ENCODE measurements around the gene TBC1D24.
"Not testable (repeated sequence)": the region's sequence is repeated elsewhere in the genome, so short reads cannot be mapped to it uniquely, and the experiment has no call there.

Gene TBC1D24

GRCh38 chr16:2472488-2472864 is 2.5 kb upstream of the TBC1D24 start:
- H3K36me3 ChIP-seq: no peaks in the 10 kb centered on the region; the same call in 1 of the 2 replicates
- peak overlapping the region; percentile 99 for H3K4me2 ChIP-seq
- no peaks in the 10 kb centered on the region for H3K27me3 ChIP-seq
- peak overlapping the region; percentile 98; the same call in 1 of the 2 replicates for H3K9ac ChIP-seq
- H3K4me1 ChIP-seq: peaks cover 76% of the 10 kb centered on the region
- peak overlapping the region; percentile 94; the same call in 1 of the 2 replicates for H3K27ac ChIP-seq
- TF ChIP-seq Cebpa-rat (IDR thresholded peaks at IDR 0.05): no peak
- peak overlapping the region; percentile 98; the same call in 1 of the 2 replicates for H3K4me3 ChIP-seq
- H3K9me3 ChIP-seq: no peaks in the 10 kb centered on the region
- H4K20me1 ChIP-seq: peaks cover 35% of the 10 kb centered on the region

GRCh38 chr16:2472885-2473445 is 2.0 kb upstream of the TBC1D24 start:
- H3K4me1 ChIP-seq: peaks cover 76% of the 10 kb centered on the region
- H3K4me3 ChIP-seq: peak overlapping the region; percentile 98
- H3K9ac ChIP-seq: peak overlapping the region; percentile 98

GRCh38 chr16:2473446-2473926 is 1.4 kb upstream of the TBC1D24 start:
- Histone ChIP-seq H3K4me1 (peaks cover 75% of the 10 kb centered on the region), H3K9me3 (no peaks in the 10 kb centered on the region), H3K36me3 (peaks cover 9% of the 10 kb centered on the region), H3K4me3 (peak overlapping the region; percentile 98), H3K27me3 (no peaks in the 10 kb centered on the region), H3K9ac (peak overlapping the region; percentile 98), H3K4me2 (peak overlapping the region; percentile 99), H4K20me1 (peaks cover 45% of the 10 kb centered on the region), H3K27ac (peak overlapping the region; percentile 99)
- no peak for TF ChIP-seq Cebpa-rat (IDR thresholded peaks at IDR 0.05)

More at GRCh38 chr16:2472885-2473445, 2.0 kb upstream of the TBC1D24 start:
- no peaks in the 10 kb centered on the region for H3K27me3 ChIP-seq
- peak overlapping the region; percentile 99 for H3K27ac ChIP-seq
- H3K4me2 ChIP-seq: peak overlapping the region; percentile 99
- H3K9me3 ChIP-seq: no peaks in the 10 kb centered on the region
- no peak for TF ChIP-seq Cebpa-rat (IDR thresholded peaks at IDR 0.05)
- H3K36me3 ChIP-seq: peaks cover 4% of the 10 kb centered on the region; the same call in 1 of the 2 replicates
- H4K20me1 ChIP-seq: peaks cover 40% of the 10 kb centered on the region

GRCh38 chr16:2473999-2474876 is 689 bp upstream of the TBC1D24 start:
- H3K4me1 ChIP-seq: peaks cover 71% of the 10 kb centered on the region

GRCh38 chr16:2475413-2476344 is 752 bp downstream of the TBC1D24 start:
- Histone ChIP-seq H3K36me3 (peaks cover 31% of the 10 kb centered on the region), H3K4me1 (peaks cover 63% of the 10 kb centered on the region), H3K9me3 (no peaks in the 10 kb centered on the region), H3K27ac (peak overlapping the region; percentile 99), H3K9ac (peak overlapping the region; percentile 98), H3K4me3 (peak overlapping the region; percentile 98), H3K27me3 (no peaks in the 10 kb centered on the region), H3K4me2 (peak overlapping the region; percentile 99), H4K20me1 (peaks cover 67% of the 10 kb centered on the region)
- no peak for TF ChIP-seq Cebpa-rat (IDR thresholded peaks at IDR 0.05)

More at GRCh38 chr16:2473999-2474876, 689 bp upstream of the TBC1D24 start:
- no peak for TF ChIP-seq Cebpa-rat (IDR thresholded peaks at IDR 0.05)
- peaks cover 53% of the 10 kb centered on the region for H4K20me1 ChIP-seq
- peak overlapping the region; percentile 98 for H3K9ac ChIP-seq
- peak overlapping the region; percentile 98 for H3K4me3 ChIP-seq
- peak overlapping the region; percentile 99 for H3K27ac ChIP-seq
- no peaks in the 10 kb centered on the region for H3K27me3 ChIP-seq
- H3K36me3 ChIP-seq: peaks cover 16% of the 10 kb centered on the region
- H3K4me2 ChIP-seq: peak overlapping the region; percentile 99
- no peaks in the 10 kb centered on the region for H3K9me3 ChIP-seq

- H3K36me3 ChIP-seq: peaks cover 37% of the 10 kb centered on the region
- peaks cover 74% of the 10 kb centered on the region for H4K20me1 ChIP-seq
- H3K4me1 ChIP-seq: peaks cover 65% of the 10 kb centered on the region
These were observed 1.4 kb downstream of the TBC1D24 start for GRCh38 chr16:2476345-2476720.

GRCh38 chr16:2476741-2477140 is 1.8 kb downstream of the TBC1D24 start:
- Histone ChIP-seq H3K27me3 (no peaks in the 10 kb centered on the region), H3K36me3 (peaks cover 41% of the 10 kb centered on the region), H3K4me3 (peak overlapping the region; percentile 98; the same call in 1 of the 2 replicates), H3K9ac (no peak overlapping the region; the same call in 1 of the 2 replicates), H3K9me3 (no peaks in the 10 kb centered on the region), H3K4me1 (peaks cover 65% of the 10 kb centered on the region), H4K20me1 (peaks cover 78% of the 10 kb centered on the region), H3K27ac (no peak overlapping the region), H3K4me2 (peak overlapping the region; percentile 99)
- no peak for TF ChIP-seq Cebpa-rat (IDR thresholded peaks at IDR 0.05)

More at GRCh38 chr16:2476345-2476720, 1.4 kb downstream of the TBC1D24 start:
- Histone ChIP-seq H3K9me3 (no peaks in the 10 kb centered on the region), H3K27me3 (no peaks in the 10 kb centered on the region), H3K4me3 (peak overlapping the region; percentile 98), H3K9ac (peak overlapping the region; percentile 98), H3K4me2 (peak overlapping the region; percentile 99), H3K27ac (no peak overlapping the region)
- no peak for TF ChIP-seq Cebpa-rat (IDR thresholded peaks at IDR 0.05)

- no peak overlapping the region for H3K4me3 ChIP-seq
- 0 out of 2 replicates have a peak overlapping the region, but pooled peaks have one; percentile 29 for H3K9ac ChIP-seq
- peaks cover 65% of the 10 kb centered on the region for H3K4me1 ChIP-seq
- H4K20me1 ChIP-seq: peaks cover 80% of the 10 kb centered on the region
- peaks cover 42% of the 10 kb centered on the region for H3K36me3 ChIP-seq
- TF ChIP-seq Cebpa-rat (IDR thresholded peaks at IDR 0.05): no peak
- no peaks in the 10 kb centered on the region for H3K9me3 ChIP-seq
- H3K27me3 ChIP-seq: no peaks in the 10 kb centered on the region
- no peak overlapping the region for H3K27ac ChIP-seq
- H3K4me2 ChIP-seq: peak overlapping the region; percentile 99; the same call in 1 of the 2 replicates
These were observed 2.4 kb downstream of the TBC1D24 start for GRCh38 chr16:2477327-2477726.

GRCh38 chr16:2478279-2478678 is 3.4 kb downstream of the TBC1D24 start:
- Histone ChIP-seq H3K27me3 (no peaks in the 10 kb centered on the region), H3K4me1 (peaks cover 65% of the 10 kb centered on the region), H3K4me2 (0 out of 2 replicates have a peak overlapping the region, but pooled peaks have one; percentile 99), H4K20me1 (peaks cover 81% of the 10 kb centered on the region), H3K36me3 (peaks cover 42% of the 10 kb centered on the region), H3K9ac (peak overlapping the region; percentile 29; the same call in 1 of the 2 replicates), H3K27ac (no peak overlapping the region), H3K4me3 (no peak overlapping the region), H3K9me3 (no peaks in the 10 kb centered on the region)
- no peak for TF ChIP-seq Cebpa-rat (IDR thresholded peaks at IDR 0.05)

GRCh38 chr16:2479996-2480395 is 5.1 kb downstream of the TBC1D24 start:
- not testable (repeated sequence) for H3K4me3 ChIP-seq, H3K27me3 ChIP-seq, H3K27ac ChIP-seq, H3K4me2 ChIP-seq, H3K9me3 ChIP-seq, H3K9ac ChIP-seq
- Histone ChIP-seq H3K36me3 (peaks cover 48% of the 10 kb centered on the region), H4K20me1 (peaks cover 98% of the 10 kb centered on the region), H3K4me1 (peaks cover 79% of the 10 kb centered on the region)
